ENCODE measurements around the gene MRPL40. TPM values are rescaled to one million over a fixed set of nuclear protein-coding genes. Genes with fewer than 3 reads are reported as not detected.

Gene MRPL40
- total and polyA plus RNA-seq, 8 donors, result 10.4 to 32.0 (median 14.8) TPM

DNA sequence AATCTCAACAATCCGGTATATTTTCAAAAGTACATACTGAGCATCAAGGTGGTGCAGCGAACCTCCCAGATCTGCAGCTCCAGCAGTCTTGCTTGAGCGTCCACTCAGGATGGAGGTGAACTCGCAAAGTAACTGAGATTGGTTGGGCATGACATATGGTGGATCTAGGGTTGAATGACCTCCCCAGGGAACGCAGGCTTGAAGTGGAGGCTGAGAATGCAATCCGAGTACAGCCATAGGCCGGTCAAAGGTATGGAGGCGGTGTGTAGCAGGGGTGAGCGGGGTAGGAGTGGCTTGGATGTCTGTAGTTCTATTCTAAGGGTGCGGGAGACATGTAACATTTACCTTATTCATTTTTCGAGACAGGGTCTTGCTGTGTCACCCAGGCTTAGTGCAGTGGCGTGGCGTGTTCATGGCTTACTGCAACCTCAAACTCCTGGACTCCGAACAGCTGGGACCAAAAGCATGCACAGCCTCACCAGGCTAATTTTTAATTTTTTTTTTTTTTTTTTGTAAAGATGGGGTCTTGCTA is 15.8 kb downstream of the MRPL40 start:
- peak overlapping the region; percentile 93 to 97 (median 94) for H3K27ac ChIP-seq
- H3K4me3 ChIP-seq, result peak overlapping the region; percentile 51 to 96 (median 84)
- FAIRE-seq, result no peak
- peaks cover 8 to 19% (median 17%) of the 10 kb centered on the region in 3 donors for H3K4me1 ChIP-seq
- H3K9me3 ChIP-seq, result no peaks in the 10 kb centered on the region
- 4% methylated on average over 14 of the region's 14 CpGs for WGBS, 2 donors
- intact Hi-C loops (cut with DNase I), result no loop called here
- TF ChIP-seq, protein P1, sequence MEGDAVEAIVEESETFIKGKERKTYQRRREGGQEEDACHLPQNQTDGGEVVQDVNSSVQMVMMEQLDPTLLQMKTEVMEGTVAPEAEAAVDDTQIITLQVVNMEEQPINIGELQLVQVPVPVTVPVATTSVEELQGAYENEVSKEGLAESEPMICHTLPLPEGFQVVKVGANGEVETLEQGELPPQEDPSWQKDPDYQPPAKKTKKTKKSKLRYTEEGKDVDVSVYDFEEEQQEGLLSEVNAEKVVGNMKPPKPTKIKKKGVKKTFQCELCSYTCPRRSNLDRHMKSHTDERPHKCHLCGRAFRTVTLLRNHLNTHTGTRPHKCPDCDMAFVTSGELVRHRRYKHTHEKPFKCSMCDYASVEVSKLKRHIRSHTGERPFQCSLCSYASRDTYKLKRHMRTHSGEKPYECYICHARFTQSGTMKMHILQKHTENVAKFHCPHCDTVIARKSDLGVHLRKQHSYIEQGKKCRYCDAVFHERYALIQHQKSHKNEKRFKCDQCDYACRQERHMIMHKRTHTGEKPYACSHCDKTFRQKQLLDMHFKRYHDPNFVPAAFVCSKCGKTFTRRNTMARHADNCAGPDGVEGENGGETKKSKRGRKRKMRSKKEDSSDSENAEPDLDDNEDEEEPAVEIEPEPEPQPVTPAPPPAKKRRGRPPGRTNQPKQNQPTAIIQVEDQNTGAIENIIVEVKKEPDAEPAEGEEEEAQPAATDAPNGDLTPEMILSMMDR (IDR thresholded peaks at IDR 0.05), result no peak
- H3K27me3 ChIP-seq, result no peaks in the 10 kb centered on the region
- peak in 3 of 6 donors; percentile 28 to 40 (median 30) for DNase-seq
- peaks cover 0 to 15% (median 5%) of the 10 kb centered on the region in 3 donors for H3K36me3 ChIP-seq
- ATAC-seq, result peak; percentile 38 to 57 (median 54)

DNA sequence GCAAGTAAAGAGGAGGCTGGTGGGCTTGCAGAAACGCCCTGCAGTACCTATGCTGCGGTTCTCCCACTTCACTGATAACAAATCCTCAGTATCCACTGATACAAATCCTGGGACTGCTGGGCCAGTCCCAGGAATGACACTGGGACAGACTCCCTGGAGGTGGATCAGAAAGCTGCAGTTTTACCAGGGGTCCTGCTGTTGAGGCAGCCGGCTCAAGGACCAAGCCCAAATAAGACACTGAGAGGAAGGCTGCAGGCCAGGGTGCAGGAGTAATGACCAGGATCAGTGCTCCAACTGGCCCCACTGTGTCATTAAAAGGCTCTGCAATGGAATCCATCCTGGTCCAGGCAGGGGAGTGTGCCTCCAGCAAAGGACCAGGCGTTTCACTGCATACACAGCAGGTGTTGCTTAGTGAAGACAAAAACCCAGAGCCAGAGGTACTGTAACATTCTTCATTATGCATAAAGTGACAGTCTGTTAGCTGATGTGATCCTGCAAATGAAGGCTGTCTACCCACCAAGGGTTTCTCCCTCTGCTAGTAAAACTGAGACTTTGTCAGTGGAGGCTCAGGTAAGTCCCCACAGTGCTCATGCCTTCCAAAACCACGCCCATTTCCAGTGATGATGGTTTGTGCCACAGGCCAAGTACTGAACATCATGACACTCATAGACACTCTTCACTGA is 16.5 kb downstream of the MRPL40 start:
- H3K4me1 ChIP-seq, result peaks cover 8 to 19% (median 17%) of the 10 kb centered on the region in 3 donors
- ATAC-seq (no peak), DNase-seq (no peak), FAIRE-seq (no peak)
- WGBS, 2 donors, result 54 to 55% methylated on average over 5 of the region's 5 CpGs
- no peaks in the 10 kb centered on the region for H3K9me3 ChIP-seq
- intact Hi-C loops (cut with DNase I), result no loop called here
- peak overlapping the region in 2 of 4 donors; percentile 84 to 96 for H3K4me3 ChIP-seq
- TF ChIP-seq, protein P1 (IDR thresholded peaks at IDR 0.05), result no peak
- no peaks in the 10 kb centered on the region for H3K27me3 ChIP-seq
- peaks cover 0 to 17% (median 3%) of the 10 kb centered on the region in 3 donors for H3K36me3 ChIP-seq
- H3K27ac ChIP-seq, result no peak overlapping the region

DNA sequence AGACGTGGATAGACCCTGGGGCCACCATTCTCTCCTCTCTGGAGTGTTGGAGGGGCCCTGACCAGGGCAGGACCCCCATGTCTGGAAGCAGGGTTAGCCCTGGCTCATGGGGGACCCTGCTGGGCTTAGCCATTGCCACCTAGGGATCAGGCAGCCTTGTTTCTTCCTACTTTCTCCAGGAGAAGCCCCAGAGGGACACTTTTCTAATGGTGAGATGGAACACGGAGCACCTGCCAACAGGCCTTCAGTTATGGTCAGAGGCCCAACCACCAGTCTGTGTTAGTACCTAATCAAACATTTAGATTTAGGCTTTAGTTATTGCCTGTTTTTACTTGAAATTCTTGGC is 17.1 kb downstream of the MRPL40 start:
- Histone ChIP-seq H3K27me3 (no peaks in the 10 kb centered on the region), H3K36me3 (peaks cover 0 to 16% (median 7%) of the 10 kb centered on the region in 3 donors), H3K4me1 (peaks cover 8 to 19% (median 17%) of the 10 kb centered on the region in 3 donors), H3K4me3 (no peak overlapping the region), H3K27ac (no peak overlapping the region), H3K9me3 (no peaks in the 10 kb centered on the region)
- intact Hi-C loops (cut with DNase I), result no loop called here
- TF ChIP-seq, protein P1 (IDR thresholded peaks at IDR 0.05), result no peak
- no peak for FAIRE-seq
- ATAC-seq, result no peak
- no peak for DNase-seq
- 74 to 81% methylated on average over 2 of the region's 2 CpGs for WGBS, 2 donors

DNA sequence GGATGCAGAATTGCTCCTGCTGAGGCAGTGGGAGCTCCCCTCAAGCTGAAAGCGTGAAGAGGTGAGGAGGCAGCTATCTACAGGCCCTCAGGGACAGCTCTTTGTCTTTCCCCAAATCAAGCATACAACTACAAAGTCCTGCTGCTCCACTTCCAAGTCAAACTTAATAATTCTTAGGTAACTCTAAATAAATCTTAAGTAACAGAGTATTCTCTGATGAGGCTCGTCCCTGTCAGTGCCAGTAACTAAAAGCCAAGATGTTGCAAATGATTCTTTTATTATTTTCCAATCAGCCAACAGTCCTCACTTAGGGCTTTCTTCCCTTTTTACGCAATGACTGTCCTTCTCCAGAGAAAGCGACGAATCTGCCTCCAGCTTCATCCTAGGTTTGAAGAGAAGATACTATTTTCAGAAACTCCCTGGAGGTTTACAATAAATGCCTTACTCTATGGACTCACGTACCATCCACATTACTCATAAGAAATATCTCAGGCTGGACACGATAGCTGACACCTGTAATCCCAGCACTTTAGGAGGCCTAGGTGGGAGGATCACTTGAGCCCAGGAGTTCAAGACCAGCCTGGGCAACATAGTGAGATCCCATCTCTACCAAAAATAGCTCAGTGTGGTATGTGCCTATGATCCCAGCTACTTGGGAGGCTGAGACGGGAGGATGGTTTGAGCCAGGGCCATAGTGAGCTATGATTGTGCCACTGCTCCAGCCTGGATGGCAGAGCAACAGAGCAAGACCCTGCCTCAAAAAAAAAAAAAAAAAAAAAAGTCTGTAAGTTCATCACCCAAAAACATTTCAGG is 18.2 kb downstream of the MRPL40 start:
- Histone ChIP-seq H3K9me3 (no peaks in the 10 kb centered on the region), H3K27me3 (no peaks in the 10 kb centered on the region), H3K4me1 (peaks cover 3 to 12% (median 9%) of the 10 kb centered on the region in 3 donors), H3K27ac (no peak overlapping the region), H3K4me3 (no peak overlapping the region), H3K36me3 (peaks cover 0 to 27% (median 13%) of the 10 kb centered on the region in 3 donors)
- ATAC-seq (no peak), DNase-seq (no peak), FAIRE-seq (no peak)
- intact Hi-C loops (cut with DNase I), result no loop called here
- WGBS, 2 donors, result 86 to 89% methylated on average over 8 of the region's 8 CpGs
- TF ChIP-seq, protein P1 (IDR thresholded peaks at IDR 0.05), result no peak
